Endothelial cell of umbilical vein (primary cell): ENCODE results near the gene ATP10A.

Experiments
- EZH2 ChIP-seq: IDR thresholded peaks from 2 replicates; pipeline ENCODE4 v1.6.1; 2012; ENCODE audit warnings: borderline replicate concordance, low read depth, mild to moderate bottlenecking, moderate library complexity, low read length, inconsistent platforms; ENCODE audit not compliant: severe bottlenecking
- FOS ChIP-seq: IDR thresholded peaks from 2 replicates; pipeline ENCODE4 v1.6.1; 2011; ENCODE audit warnings: mild to moderate bottlenecking, low read length, moderate library complexity, borderline replicate concordance; ENCODE audit not compliant: insufficient read depth
- JUN ChIP-seq: IDR thresholded peaks from 2 replicates; pipeline ENCODE4 v1.6.1; 2011; ENCODE audit warnings: borderline replicate concordance, low read depth; ENCODE audit not compliant: insufficient read length, insufficient read depth
- MAX ChIP-seq: IDR thresholded peaks from 2 replicates; pipeline ENCODE4 v1.6.1; 2011; ENCODE audit not compliant: insufficient read depth, insufficient read length
- MYC ChIP-seq: IDR thresholded peaks from one replicate; pipeline ENCODE4 v1.6.1; 2011; ENCODE audit warnings: mild to moderate bottlenecking, low read depth, low read length
- POLR2A ChIP-seq: IDR thresholded peaks from 2 replicates; pipeline ENCODE4 v1.6.1; 2012; ENCODE audit warnings: low read depth, mild to moderate bottlenecking, control low read depth, low read length
- POLR2AphosphoS5 ChIP-seq: IDR thresholded peaks from 2 replicates; pipeline ENCODE4 v1.6.1; 2012; ENCODE audit warnings: low read depth, mild to moderate bottlenecking, control low read depth, low read length, moderate library complexity; ENCODE audit not compliant: insufficient read depth
- TF ChIP-seq, protein P1 (sequence below), 2 donors: IDR thresholded peaks; 1 replicate in 1 of 2; 2 replicates in 1 of 2; pipeline ENCODE4 v1.5.1; 2011; ENCODE audit warnings: low read length in 2 of 2, mild to moderate bottlenecking in 2 of 2, moderate library complexity in 2 of 2, control low read depth in 1 of 2, inconsistent platforms in 1 of 2, low read depth in 1 of 2; ENCODE audit not compliant: insufficient read depth in 1 of 2; ENCODE audit errors: extremely low read depth in 1 of 2

DNA sequence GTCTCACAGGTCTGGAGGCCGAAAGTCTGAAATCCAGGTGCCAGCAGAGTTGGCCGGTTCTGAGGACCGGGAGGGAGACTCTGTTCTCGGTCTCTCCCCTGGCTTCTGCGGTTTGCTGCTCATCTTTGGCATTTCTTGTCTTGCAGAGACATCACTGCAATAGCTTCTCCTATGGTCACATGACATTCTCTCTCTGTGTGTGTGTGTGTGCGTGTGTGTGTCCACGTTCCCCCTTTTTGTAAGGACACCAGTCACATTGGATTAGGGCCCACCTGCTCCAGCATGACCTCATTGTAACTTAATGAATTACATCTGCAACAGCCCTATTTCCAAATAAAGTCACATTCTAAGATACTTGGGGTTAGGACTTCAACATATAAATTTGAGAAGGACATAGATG is 12.4 kb upstream of the ATP10A start:
- TF ChIP-seq MAX (no peak), EZH2 (no peak), MYC (no peak), FOS (no peak), POLR2AphosphoS5 (no peak), POLR2A (no peak), JUN (no peak)
- TF ChIP-seq, protein P1, sequence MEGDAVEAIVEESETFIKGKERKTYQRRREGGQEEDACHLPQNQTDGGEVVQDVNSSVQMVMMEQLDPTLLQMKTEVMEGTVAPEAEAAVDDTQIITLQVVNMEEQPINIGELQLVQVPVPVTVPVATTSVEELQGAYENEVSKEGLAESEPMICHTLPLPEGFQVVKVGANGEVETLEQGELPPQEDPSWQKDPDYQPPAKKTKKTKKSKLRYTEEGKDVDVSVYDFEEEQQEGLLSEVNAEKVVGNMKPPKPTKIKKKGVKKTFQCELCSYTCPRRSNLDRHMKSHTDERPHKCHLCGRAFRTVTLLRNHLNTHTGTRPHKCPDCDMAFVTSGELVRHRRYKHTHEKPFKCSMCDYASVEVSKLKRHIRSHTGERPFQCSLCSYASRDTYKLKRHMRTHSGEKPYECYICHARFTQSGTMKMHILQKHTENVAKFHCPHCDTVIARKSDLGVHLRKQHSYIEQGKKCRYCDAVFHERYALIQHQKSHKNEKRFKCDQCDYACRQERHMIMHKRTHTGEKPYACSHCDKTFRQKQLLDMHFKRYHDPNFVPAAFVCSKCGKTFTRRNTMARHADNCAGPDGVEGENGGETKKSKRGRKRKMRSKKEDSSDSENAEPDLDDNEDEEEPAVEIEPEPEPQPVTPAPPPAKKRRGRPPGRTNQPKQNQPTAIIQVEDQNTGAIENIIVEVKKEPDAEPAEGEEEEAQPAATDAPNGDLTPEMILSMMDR (IDR thresholded peaks at IDR 0.05; ENCODE audit: extremely low read depth in 1 of 2, insufficient read depth in 1 of 2, low read depth in 1 of 2, low read length in 2 of 2) = no peak
